ENCODE measurements around the gene ARIH2.

GRCh38 chr3:48915296-48915695 lies 3.3 kb upstream of the ARIH2 start:
- no peak for TF ChIP-seq EP300 (IDR thresholded peaks at IDR 0.05)
- no peak for TF ChIP-seq POLR2AphosphoS5 (IDR thresholded peaks at IDR 0.05)
